Lower leg skin (tissue), 4 donors: ENCODE data around the gene DIP2B. TPM values are rescaled to one million over a fixed set of nuclear protein-coding genes. Genes with fewer than 3 reads are reported as not detected.

ENCODE experiments used
- DNase-seq, 2 donors: peaks; one replicate each; pipeline ENCODE4 v3.0.0-alpha.2; 2019; ENCODE audit warnings: low spot score in 2 of 2
- H3K4me3 ChIP-seq: fragments of 200-600 bp; sonication (generic); 2 replicates; pipeline ENCODE4 v1.5.1; 2017; ENCODE audit warnings: mild to moderate bottlenecking, low read depth; ENCODE audit not compliant: poor library complexity, severe bottlenecking
- CTCF ChIP-seq, 3 donors: fragments of 450-650 bp; IDR thresholded peaks; one replicate each; pipeline ENCODE4 v1.5.1; 2016; ENCODE audit warnings: antibody characterized with exemption in 3 of 3, mild to moderate bottlenecking in 3 of 3, moderate library complexity in 2 of 3
- POLR2A ChIP-seq, 2 donors: fragments of 450-650 bp; IDR thresholded peaks; one replicate each; pipeline ENCODE4 v1.6.1; 2016 to 2017; ENCODE audit warnings: antibody characterized with exemption in 2 of 2, mild to moderate bottlenecking in 1 of 2, moderate library complexity in 1 of 2
- WGBS, 2 donors: methylation state at CpG; one replicate each; pipeline ENCODE4 v1.1.5; 2018; 5-methylcytosine and 5-hydroxymethylcytosine counted together
- intact Hi-C: fragments of 100-400 bp; cut with DNase I; formaldehyde crosslinking; loops from one replicate; pipeline ENCODE4 v1.15.0; 2023; ENCODE audit warnings: low total_unique reads
- total RNA-seq, 4 donors: library from RNA; depleted of rRNA; stranded (reverse); fragments of >200 nt; gene quantifications; one replicate each; pipeline ENCODE4 v1.1.0, GENCODE V29; 2016

DIP2B gene
- total RNA-seq, 4 donors from 2014 or later: 56.9 to 104 (median 68.6) TPM

DNA sequence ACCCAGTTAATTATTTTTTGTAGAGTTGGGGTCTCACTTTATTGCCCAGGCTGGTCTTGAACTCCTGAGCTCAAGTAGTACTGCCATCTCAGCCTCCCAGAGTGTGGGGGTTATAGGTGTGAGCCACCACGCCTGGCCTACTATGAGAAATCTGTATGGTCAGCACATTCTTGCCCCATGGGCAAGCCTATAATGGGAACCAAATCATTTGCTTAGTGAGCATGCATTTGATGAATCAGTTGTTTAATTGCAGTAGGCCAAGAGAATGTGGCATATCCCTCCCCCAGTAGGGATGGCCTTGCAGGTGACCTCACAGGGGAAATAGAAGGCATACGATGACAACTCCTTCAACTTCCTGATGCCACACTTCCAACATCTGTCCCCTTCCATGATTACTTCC, 122.7 kb downstream of the DIP2B start:
- no peak overlapping the region for H3K4me3 ChIP-seq
- DNase-seq: no peak
- TF ChIP-seq CTCF (IDR thresholded peaks at IDR 0.05) (no peak), POLR2A (IDR thresholded peaks at IDR 0.05) (no peak)
- WGBS, 2 donors: 80 to 89% methylated on average over 2 of the region's 2 CpGs
- intact Hi-C loops: no loop called here

- intact Hi-C loops: no loop called here
- TF ChIP-seq CTCF (IDR thresholded peaks at IDR 0.05): no peak
- no peak for TF ChIP-seq POLR2A (IDR thresholded peaks at IDR 0.05)
- 92 to 93% methylated on average over 6 of the region's 6 CpGs for WGBS, 2 donors
- H3K4me3 ChIP-seq: no peak overlapping the region
- DNase-seq: no peak
Measured at GRCh38 chr12:50628394-50628793, 123.6 kb downstream of the DIP2B start.

GRCh38 chr12:50633955-50634354, 129.2 kb downstream of the DIP2B start:
- DNase-seq: no peak
- TF ChIP-seq POLR2A (IDR thresholded peaks at IDR 0.05) (no peak), CTCF (IDR thresholded peaks at IDR 0.05) (no peak)
- intact Hi-C loops: no loop called here
- 61 to 70% methylated on average over 6 of the region's 6 CpGs for WGBS, 2 donors
- H3K4me3 ChIP-seq: no peak overlapping the region

GRCh38 chr12:50634379-50634778, 129.6 kb downstream of the DIP2B start:
- DNase-seq: no peak
- intact Hi-C loops: no loop called here

GRCh38 chr12:50635364-50635763, 130.6 kb downstream of the DIP2B start:
- TF ChIP-seq CTCF (IDR thresholded peaks at IDR 0.05) (no peak), POLR2A (IDR thresholded peaks at IDR 0.05) (no peak)
- intact Hi-C loops: loop anchor here (5.0 kb wide), 1 partner anchor 128 kb away; no protein-coding TSS in a partner anchor
- no peak for DNase-seq
- 42 to 49% methylated on average over 5 of the region's 5 CpGs for WGBS, 2 donors
- H3K4me3 ChIP-seq: no peak overlapping the region

More at GRCh38 chr12:50634379-50634778, 129.6 kb downstream of the DIP2B start:
- no peak overlapping the region for H3K4me3 ChIP-seq
- WGBS, 2 donors: 91 to 97% methylated on average over 2 of the region's 2 CpGs
- no peak for TF ChIP-seq CTCF (IDR thresholded peaks at IDR 0.05)
- TF ChIP-seq POLR2A (IDR thresholded peaks at IDR 0.05): no peak

DNA sequence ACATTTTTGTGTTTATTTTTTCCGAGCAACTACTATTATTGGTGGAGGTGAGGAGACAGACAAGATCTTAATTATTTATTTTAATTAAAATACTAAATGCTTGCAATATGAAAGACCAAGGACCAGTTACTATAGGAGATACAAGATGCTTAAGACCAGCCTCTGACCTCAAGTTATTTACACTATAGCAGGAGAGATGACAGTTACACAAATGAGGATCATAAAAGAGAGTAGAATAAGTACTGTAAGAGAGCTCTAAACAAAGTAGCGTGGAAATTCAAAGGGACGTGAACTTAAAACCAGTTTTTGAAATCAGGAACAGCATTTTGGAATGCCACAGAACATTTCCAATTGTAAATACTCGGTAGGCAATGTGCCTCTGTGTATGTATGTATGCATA, 131.1 kb downstream of the DIP2B start:
- no peak for DNase-seq
- no peak overlapping the region for H3K4me3 ChIP-seq
- intact Hi-C loops: loop anchor here (5.0 kb wide), 1 partner anchor 129 kb away; no protein-coding TSS in a partner anchor
- WGBS, 2 donors: 90% methylated on average over 4 of the region's 4 CpGs
- TF ChIP-seq POLR2A (IDR thresholded peaks at IDR 0.05) (no peak), CTCF (IDR thresholded peaks at IDR 0.05) (no peak)
